Thoracic aorta (tissue), 2 donors: ENCODE measurements around the gene NOX3. TPM values are rescaled to one million over a fixed set of nuclear protein-coding genes. Genes with fewer than 3 reads are reported as not detected.

Experiments
- ATAC-seq: fragments of 150-250 bp; one replicate; pipeline ENCODE4 v1.8.0; 2017; ENCODE audit warnings: low read depth; ENCODE audit not compliant: insufficient number of reproducible peaks, low FRiP score
- DNase-seq: peaks from one replicate; pipeline ENCODE4 v3.0.0-alpha.2; 2020; ENCODE audit warnings: low spot score
- H3K27ac ChIP-seq, 2 donors: fragments of 200-600 bp; sonication (generic); 1 replicate in 1 of 2; 2 replicates in 1 of 2; pipeline ENCODE4 v1.5.1; 2016; ENCODE audit warnings: mild to moderate bottlenecking in 2 of 2, moderate library complexity in 2 of 2
- H3K27me3 ChIP-seq: fragments of 200-600 bp; sonication (generic); replicated peaks from 2 replicates; pipeline ENCODE4 v1.6.0; 2016; ENCODE audit warnings: mild to moderate bottlenecking; ENCODE audit not compliant: insufficient read depth
- H3K36me3 ChIP-seq: fragments of 200-600 bp; sonication (generic); one replicate; pipeline ENCODE4 v1.5.1; 2016
- H3K4me1 ChIP-seq, 2 donors: fragments of 200-600 bp; sonication (generic); 1 replicate in 1 of 2; 2 replicates in 1 of 2; pipeline versions ENCODE4 v1.5.1 to v1.6.0; 2016; ENCODE audit warnings: low read depth in 2 of 2, mild to moderate bottlenecking in 1 of 2; ENCODE audit not compliant: control insufficient read depth in 1 of 2
- H3K4me3 ChIP-seq: fragments of 200-600 bp; sonication (generic); 2 replicates; pipeline ENCODE4 v1.5.1; 2016; ENCODE audit warnings: mild to moderate bottlenecking
- H3K9me3 ChIP-seq: fragments of 200-600 bp; sonication (generic); 2 replicates; pipeline ENCODE4 v1.5.1; 2016
- total RNA-seq, 2 donors: library from RNA; depleted of rRNA; stranded (reverse); fragments of >200 nt; gene quantifications; one replicate each; pipeline versions ENCODE4 v1.1.0 to v1.2.3, GENCODE V29; 2016
- TF ChIP-seq, protein P1 (sequence below): fragments of 200-600 bp; sonication (generic); IDR thresholded peaks from one replicate; pipeline ENCODE4 v1.5.1; 2019; ENCODE audit warnings: antibody characterized with exemption

NOX3 gene
- total RNA-seq, 2 donors from 2014 or later = not detected

DNA sequence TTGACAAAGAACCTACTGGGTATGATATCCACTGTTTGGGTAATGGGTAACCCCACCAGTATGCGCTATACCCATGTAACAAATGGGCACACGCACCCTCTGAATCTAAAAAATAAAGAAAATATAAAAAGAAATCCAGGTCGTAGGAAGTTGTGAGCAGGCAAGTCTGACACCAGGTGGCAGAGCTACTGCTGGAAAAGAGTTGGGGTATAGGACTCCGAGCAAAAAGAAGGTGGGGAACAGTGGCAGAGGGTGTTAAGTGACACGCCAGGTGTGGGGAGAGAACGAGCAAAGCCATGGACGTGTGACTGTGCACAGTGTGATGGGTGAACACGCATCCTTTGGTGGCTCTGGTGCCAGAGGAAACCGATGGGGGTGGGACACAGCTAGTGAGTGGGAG is 46.7 kb downstream of the NOX3 start:
- Histone ChIP-seq H3K27ac (no peak overlapping the region), H3K9me3 (no peaks in the 10 kb centered on the region), H3K4me3 (no peak overlapping the region), H3K4me1 (peaks cover 12 to 18% of the 10 kb centered on the region in 2 donors), H3K36me3 (no peaks in the 10 kb centered on the region), H3K27me3 (no peaks in the 10 kb centered on the region)
- DNase-seq = no peak
- ATAC-seq = no peak
- TF ChIP-seq, protein P1, sequence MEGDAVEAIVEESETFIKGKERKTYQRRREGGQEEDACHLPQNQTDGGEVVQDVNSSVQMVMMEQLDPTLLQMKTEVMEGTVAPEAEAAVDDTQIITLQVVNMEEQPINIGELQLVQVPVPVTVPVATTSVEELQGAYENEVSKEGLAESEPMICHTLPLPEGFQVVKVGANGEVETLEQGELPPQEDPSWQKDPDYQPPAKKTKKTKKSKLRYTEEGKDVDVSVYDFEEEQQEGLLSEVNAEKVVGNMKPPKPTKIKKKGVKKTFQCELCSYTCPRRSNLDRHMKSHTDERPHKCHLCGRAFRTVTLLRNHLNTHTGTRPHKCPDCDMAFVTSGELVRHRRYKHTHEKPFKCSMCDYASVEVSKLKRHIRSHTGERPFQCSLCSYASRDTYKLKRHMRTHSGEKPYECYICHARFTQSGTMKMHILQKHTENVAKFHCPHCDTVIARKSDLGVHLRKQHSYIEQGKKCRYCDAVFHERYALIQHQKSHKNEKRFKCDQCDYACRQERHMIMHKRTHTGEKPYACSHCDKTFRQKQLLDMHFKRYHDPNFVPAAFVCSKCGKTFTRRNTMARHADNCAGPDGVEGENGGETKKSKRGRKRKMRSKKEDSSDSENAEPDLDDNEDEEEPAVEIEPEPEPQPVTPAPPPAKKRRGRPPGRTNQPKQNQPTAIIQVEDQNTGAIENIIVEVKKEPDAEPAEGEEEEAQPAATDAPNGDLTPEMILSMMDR = no peak

DNA sequence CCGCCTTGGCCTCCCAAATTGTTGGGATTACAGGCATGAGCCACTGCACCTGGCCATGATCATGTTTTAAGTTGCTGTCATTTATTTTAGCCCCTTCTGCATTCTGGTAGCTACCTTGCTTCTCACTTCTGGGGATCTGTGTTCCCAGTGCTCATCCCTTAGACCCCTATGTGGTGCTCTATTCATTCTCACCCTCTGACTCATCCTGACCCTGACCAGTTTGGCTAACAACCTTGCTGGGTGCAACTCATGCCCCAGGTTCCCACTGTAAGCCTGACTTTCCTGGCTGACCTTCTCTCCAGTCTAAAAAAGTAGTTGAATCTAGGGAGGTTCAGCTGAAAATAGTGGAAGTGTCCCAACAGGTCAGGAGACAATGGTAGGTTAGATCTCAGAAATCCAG is 47.4 kb downstream of the NOX3 start:
- H3K4me3 ChIP-seq = no peak overlapping the region
- no peak for DNase-seq
- H3K36me3 ChIP-seq = no peaks in the 10 kb centered on the region
- H3K4me1 ChIP-seq = peaks cover 12 to 18% of the 10 kb centered on the region in 2 donors
- TF ChIP-seq, protein P1 = no peak
- H3K27ac ChIP-seq = no peak overlapping the region
- ATAC-seq = no peak
- no peaks in the 10 kb centered on the region for H3K27me3 ChIP-seq
- no peaks in the 10 kb centered on the region for H3K9me3 ChIP-seq

DNA sequence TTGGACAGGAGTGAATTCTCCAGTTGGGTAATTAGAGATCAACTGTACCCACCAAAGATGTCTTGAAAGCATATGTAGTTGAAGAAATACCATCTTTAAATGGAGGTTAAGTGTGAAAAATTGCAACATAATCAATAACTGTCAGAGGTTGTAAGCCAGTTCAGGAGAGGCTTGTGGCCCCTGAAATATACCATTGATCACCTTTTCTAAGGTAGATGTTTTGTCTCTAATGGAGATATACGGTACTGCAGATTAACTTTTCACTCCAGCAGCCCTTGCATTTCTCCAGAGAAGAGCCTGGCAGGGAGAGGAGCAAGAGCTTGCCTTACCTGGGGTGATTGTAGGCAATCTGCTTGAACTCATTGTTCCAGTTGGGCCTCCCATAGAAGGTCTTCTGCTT is 48.8 kb downstream of the NOX3 start:
- Histone ChIP-seq H3K36me3 (no peaks in the 10 kb centered on the region), H3K9me3 (no peaks in the 10 kb centered on the region), H3K4me3 (no peak overlapping the region), H3K27ac (no peak overlapping the region), H3K27me3 (no peaks in the 10 kb centered on the region), H3K4me1 (peaks cover 9 to 12% of the 10 kb centered on the region in 2 donors)
- ATAC-seq (no peak), DNase-seq (no peak)
- TF ChIP-seq, protein P1 = no peak

DNA sequence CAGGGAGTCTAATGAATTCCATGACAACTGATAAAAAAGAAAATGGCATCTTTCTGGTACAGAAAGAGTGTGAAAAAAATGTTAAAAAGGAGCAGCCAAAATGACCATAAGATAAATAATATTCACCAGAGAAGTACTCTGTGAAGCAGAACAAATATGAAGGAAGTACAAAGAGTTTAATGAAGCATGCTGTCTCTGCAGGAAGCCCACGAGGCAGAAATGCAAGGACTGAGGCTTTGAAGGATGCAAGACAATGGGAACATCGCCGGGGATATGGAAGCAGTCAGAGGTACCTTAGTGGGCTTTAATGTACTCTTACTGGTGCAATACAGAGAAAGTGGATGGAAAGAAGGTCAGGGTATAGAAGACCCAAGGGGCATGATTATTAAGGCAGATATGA is 50.7 kb downstream of the NOX3 start:
- Histone ChIP-seq H3K27me3 (no peaks in the 10 kb centered on the region), H3K4me3 (no peak overlapping the region), H3K27ac (no peak overlapping the region), H3K9me3 (no peaks in the 10 kb centered on the region), H3K36me3 (no peaks in the 10 kb centered on the region), H3K4me1 (no peaks in the 10 kb centered on the region)
- ATAC-seq = no peak
- TF ChIP-seq, protein P1 = no peak
- DNase-seq = no peak

DNA sequence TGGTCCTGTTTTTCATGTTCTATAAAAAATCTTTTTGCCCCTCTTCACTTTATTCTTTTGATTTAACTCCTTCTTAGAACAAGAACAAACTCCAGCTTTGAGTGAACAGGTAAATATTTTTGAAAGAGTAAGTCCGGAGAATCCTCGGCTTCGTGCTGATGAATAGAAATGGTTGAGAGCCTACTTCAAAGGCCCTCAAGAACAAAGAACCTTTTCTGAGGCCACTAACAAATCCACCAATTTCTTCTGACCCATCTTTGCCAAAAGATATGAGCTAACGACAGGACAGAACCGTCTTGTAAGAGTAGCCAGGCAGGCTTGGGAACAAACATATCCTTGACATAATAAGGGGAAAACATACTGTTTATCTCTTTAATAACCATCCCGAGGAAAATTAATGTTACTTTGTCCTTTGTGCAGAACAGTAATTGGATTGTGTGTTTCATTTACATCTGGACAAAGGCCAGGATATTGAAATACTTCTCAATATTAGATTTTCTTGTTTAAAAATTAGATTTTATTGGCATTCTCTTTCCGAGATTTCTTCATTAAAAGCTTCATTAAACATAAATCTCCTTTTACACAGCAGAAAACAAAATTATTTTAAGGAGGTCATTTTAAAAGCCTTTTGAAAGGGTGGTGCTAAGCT is 52.9 kb downstream of the NOX3 start:
- Histone ChIP-seq H3K36me3 (no peaks in the 10 kb centered on the region), H3K27me3 (no peaks in the 10 kb centered on the region), H3K4me1 (no peaks in the 10 kb centered on the region), H3K9me3 (no peaks in the 10 kb centered on the region), H3K4me3 (no peak overlapping the region), H3K27ac (no peak overlapping the region)
- ATAC-seq = no peak
- TF ChIP-seq, protein P1 = no peak
- no peak for DNase-seq
